Mesenteric fat pad (tissue), 1 donor: ENCODE data around the gene NOX5. TPM values are rescaled to one million over a fixed set of nuclear protein-coding genes. Genes with fewer than 3 reads are reported as not detected.
"Not testable (repeated sequence)": the region's sequence is repeated elsewhere in the genome, so short reads cannot be mapped to it uniquely, and the experiment has no call there.

ENCODE experiments used
- DNase-seq: peaks from one replicate; pipeline ENCODE4 v3.0.0-alpha.2; 2020; ENCODE audit warnings: low spot score
- total RNA-seq: library from RNA; stranded (reverse); fragmentation: NEBNext Ultra II Directional; extraction: Animal tissue kit (Norgen Biotek cat#: 25700); gene quantifications from one replicate; pipeline ENCODE4 v1.2.1, GENCODE V29; 2021
- donor health status: DM: yes; HTN: yes; CAD: no.

The NOX5 gene
- total RNA-seq, 1 donor from 2014 or later, result 0.19 TPM

DNA sequence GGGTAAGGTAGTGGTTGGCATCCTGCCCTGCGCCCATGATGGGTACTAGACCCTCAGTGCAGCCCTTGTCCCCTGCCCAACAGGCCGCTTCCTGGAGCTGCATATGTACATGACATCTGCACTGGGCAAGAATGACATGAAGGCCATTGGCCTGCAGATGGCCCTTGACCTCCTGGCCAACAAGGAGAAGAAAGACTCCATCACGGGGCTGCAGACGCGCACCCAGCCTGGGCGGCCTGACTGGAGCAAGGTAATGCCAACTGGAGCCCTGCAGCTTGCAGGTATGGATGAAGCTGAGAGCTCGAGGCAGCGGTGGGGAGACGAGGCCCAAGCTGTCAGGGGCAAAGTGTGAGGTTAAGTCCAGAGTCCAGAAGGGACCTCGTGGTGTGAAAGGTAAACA is 40.8 kb downstream of the NOX5 start:
- DNase-seq, result no peak

DNA sequence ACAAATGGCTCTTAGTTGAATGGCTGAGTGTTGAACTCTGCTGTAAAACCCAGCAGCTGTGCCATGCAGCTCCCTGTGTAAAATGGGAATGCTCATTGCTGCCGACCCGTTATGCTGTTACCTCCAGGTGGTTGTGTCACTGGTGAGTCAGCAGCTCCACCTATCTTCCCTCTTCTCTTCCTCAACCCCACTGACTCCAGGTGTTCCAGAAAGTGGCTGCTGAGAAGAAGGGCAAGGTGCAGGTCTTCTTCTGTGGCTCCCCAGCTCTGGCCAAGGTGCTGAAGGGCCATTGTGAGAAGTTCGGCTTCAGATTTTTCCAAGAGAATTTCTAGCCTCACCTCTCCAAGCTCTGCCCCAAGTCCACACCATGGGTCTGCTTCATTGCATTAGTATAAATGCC is 41.9 kb downstream of the NOX5 start:
- DNase-seq, result no peak

DNA sequence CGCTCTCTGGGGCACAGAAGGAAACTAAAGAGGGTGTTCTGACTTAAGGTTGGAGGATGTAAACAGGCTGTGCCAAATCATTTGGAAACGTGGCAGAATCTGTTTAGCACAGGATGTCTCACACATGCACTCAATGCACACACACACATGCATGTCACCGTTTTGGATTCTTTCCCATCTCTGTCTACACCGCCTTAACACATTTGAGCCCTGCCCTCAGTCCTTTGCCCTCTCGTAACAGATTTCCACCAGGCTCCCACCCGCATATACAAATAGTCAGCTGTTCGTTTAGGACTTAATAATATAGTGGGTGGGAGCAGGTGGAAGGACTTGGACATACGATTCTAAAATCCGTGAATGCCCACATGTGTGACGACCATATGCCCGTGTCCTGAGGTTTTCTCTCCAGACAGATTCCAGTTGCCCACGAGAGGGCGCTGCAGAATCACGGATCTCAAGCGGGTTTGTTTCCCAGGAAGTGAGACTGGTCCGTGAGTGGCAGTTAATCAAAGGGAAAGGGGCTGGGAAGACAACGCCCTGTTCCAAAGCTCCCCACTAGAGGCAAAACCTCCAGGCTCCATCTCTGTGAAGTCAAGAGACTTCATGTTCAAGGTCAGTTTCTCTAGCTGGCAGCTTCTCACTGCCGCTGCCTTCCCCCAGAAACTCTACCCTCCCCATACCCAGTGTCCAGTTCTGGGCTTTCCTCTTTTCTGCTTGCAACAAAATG is 44.5 kb downstream of the NOX5 start:
- no peak for DNase-seq

DNA sequence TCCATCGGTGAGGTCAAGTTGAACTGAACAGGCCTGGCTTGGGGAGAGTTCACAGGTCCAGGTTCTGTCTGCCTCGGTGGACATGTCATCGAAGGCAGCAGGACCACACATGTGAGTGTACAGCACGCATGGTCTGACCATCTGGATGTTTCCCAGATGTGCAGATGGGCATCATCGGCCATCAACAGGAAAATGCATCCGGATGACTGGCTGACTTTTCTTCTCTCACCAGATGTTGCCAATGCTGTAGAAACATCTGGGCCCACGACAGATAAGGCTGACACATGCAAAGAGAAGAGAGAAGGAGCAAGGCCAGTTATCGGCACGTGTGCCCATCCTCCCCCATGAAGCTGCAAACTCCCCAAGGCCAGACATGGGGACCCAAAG is 45.1 kb downstream of the NOX5 start:
- no peak for DNase-seq

DNA sequence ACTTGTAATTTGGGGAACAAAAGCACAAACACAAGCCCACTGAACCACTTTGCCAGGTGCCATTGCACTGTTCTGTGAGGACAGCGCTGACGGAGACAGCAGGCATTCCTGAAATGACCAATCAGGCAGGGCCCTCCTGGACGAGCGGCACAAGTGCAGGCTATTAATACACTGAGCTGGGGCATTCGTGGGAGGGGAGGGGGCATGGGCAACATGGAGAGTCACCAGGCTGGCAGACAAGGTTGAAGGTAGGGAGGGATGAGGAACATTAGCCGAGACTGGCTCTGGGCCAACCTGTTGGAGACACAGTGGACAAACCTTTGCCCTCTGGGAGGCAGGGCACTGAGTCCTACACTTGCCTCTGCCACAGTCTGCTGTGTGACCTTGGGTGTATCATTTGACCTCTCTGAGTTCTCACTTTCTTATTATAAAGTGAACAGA is 45.6 kb downstream of the NOX5 start:
- no peak for DNase-seq

DNA sequence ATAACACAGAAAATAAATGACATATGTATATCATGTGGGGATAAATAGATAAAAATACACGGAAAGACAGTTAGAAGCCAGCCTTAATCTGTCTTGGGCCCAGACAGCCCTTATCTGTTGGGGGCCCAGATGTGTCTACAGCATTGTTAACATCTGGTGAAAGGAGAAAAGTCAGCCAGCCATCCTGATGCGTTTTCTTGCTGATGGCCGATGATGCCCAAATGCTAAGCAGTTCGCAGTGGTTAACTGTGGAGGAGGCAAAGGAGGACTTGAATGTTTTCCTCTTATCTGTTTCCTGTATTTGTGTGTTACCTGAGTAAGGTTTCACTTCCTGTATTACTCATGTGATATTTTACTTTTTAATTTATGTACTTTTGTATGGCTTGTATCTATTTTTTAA is 46.2 kb downstream of the NOX5 start:
- DNase-seq, result no peak

DNA sequence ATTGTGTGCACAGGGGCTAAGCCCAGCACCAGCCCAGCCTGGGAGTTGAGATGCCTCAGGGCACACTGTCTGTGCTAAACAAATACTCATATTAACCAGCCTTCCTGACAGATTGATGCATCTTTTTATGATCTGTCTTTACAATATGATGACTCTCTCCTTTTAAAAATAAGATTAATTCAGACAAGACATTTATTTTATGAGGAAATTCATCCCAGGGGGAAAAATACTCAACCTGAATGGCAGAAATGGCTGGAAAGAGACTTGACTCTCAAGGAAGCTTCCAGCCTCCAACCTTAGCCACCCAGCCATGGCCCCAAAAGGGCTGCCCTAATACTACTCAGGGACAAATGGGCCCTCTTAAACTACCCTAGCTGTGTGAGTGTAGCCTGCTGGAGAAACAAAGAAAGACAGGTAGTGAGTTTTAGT is 46.9 kb downstream of the NOX5 start:
- no peak for DNase-seq

DNA sequence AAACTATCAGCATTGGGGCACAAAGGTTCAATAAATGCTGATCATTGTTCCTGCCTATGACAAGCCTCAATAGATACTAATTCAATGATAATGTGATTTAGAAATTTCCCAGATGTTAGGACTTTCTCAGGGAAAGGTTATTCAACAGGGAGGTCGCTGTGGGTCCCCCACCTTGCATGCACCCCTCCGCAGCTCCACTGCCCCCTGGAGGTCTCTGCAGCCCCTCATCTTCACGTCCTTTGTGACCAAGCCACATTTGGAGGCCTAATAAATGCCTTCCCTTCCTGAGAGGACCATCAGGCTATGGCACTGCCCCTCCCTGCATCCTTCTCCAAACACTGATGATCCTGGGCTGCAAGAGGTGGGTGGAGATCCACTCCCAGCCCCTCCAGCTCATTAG is 50.2 kb downstream of the NOX5 start:
- no peak for DNase-seq

DNA sequence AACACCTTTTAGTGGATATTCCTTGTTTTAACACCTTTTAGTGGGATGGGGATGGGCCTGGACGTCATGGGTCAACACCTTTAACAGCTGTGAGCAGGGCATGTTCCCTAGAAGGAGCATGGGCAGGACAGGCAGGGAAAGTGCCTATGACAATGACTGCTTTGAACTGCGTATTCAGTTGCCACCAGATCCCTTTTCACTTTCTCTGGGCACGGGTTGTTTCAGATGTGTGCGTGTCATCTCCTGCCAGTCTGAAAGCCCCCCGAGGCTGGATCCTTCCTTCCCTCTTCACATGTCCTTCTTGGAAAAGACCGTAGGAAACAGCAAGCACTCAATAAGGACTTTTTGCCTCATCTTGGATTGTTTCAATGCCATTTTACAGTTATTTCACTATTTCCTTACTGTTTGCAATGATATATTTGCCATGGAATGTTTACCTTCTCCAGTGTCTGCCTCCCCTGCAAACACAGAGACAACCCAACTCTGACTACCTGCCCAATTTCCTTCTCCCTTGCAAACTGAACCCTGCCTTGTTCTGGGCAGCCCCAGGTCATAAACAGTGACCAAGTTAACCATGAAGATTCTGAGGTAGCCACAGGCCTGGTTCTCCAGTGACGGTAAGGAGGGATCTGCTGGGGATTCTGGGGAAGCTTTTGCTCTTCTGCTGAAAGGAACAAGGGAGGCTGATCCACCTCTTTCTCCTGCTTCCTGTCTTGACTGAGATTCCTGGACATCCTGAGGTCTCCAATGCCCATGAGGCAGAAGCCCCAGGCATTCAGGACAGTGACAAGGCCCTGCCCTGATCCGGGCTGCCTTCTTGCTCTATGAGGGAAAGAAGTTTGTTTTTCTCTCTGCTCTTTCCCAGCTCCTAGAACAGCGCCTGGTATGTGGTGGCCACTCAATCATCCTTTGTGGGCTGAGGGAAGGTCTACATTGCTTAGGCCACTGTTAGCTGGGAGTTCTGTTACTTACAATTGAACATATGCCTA is 51.8 kb downstream of the NOX5 start:
- DNase-seq, result no peak

DNA sequence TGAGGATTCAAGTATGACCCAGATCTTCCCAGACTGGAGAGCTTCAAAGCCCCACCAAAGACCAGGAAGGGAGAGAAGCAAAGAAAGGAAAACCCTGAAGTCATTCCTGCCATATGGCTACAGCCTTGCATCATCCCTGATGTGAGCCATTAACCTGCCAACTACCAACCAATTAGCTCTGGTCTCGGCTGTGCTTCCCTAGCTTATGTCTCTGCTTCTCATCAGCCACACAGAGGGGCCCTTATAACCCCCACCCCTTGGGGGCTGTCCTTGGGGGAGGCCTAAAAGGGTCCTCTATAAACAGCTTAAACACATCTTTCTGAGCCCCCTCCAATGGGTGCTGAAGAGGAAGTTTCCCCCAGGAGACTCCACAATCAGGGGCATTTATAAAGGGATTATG is 52.8 kb downstream of the NOX5 start:
- no peak for DNase-seq

DNA sequence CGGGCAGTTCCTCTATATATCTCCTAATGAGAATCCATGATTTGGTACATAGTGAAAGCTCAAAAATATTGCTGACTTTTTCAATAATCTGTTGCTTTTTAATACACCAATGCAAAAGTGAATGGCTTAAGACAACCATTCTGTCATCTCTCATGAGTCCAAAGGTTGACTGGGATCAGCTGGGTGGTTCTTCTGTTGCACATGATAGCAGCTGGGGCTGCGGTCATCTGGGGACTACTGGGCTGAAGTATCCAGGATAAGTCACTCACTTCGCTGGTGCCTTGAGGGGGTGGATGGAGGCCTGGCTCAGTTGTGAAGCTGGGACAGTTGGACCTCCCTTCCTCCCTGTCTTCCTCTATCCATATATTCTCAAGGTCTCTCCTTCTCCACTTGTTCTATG is 53.7 kb downstream of the NOX5 start:
- DNase-seq, result no peak

DNA sequence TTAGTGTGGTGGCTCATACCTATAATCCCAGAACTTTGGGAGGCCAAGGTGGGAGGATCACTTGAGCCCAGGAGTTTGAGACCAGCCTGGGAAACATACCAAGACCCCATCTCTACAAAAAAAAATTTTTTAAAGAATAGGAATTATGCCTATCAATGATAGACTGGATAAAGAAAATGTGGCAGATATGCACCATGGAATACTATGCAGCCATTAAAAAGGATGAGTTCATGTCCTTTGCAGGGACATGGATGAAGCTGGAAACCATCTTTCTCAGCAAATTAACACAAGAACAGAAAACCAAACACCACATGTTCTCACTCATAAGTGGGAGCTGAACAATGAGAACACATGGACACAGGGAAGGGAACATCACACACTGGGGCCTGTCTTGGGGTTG is 54.8 kb downstream of the NOX5 start:
- DNase-seq, result not testable (repeated sequence)

DNA sequence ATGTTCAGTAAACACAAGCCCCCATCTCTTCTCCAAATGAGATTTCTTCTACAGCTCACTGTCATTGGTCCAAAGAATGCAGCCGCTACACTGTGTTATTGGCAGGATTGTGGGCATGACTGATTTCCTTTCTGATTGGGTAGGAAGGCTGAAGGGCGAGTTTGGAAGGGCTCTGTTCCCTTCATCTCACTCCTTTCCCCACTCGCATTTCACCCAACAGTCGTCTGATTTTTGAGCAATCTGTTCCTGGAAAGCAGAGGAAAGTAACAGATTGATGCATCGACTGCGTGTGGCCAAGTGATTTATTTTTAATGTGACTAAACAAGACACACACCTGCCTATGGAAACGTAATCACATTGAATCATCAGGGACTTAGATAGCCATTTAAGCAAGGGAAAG is 55.5 kb downstream of the NOX5 start:
- no peak for DNase-seq

DNA sequence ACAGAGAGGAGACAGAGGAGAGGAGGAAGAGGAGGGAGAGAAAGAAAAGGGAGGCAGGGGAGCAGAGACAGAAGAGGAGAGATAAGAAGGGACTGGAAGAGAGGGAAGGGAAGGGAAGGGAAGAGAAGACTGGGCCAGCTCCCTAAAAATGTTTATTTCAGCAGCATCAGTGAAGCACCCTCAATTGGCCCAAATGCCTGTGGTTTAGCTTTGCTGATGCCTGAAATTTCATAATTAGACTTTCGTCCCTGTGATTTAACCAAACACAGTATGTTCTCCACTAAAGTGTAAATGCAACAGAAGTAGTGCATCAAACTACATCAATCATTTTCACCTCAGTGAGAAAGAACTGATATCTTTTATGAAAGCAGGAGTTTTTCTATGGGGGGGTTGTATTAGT is 55.9 kb downstream of the NOX5 start:
- DNase-seq, result no peak

DNA sequence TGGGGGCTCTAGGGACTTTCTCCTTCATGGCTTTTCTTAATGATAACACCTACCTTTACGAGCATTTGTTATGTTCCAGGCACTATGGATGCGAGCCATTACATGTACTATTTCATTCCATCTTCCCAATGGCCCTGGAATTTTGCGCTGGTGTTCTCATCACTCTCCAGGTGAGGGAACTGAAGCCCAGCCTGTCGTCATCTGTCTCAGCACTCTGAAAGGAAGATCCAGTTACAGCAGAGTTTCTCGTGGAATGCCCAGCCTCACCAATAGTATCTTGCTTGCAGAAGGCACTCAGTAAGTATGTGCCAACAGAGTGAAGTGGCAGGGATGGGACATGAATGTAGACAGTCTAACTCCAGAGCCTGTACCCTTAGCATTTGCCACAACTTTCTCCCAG is 56.8 kb downstream of the NOX5 start:
- peak; percentile 20 for DNase-seq

DNA sequence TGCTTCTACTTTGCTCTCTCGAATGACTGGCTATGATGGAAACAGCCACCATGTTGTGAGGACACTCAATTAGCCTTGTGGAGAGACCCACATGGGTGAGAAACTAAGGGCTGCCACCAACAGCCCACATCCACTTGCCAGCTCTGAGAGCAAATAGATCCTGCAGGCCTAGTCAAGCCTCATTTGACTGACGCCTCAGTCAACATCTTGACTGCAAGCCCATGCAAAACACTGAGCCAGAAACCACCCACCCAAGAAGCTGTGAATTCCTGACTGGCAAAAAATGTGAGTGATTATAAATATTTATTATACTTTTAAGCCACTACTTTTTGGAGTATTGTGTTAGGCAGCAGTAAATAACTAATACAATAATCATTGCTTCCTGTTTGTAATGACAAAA is 58.4 kb downstream of the NOX5 start:
- DNase-seq, result peak; percentile 14

DNA sequence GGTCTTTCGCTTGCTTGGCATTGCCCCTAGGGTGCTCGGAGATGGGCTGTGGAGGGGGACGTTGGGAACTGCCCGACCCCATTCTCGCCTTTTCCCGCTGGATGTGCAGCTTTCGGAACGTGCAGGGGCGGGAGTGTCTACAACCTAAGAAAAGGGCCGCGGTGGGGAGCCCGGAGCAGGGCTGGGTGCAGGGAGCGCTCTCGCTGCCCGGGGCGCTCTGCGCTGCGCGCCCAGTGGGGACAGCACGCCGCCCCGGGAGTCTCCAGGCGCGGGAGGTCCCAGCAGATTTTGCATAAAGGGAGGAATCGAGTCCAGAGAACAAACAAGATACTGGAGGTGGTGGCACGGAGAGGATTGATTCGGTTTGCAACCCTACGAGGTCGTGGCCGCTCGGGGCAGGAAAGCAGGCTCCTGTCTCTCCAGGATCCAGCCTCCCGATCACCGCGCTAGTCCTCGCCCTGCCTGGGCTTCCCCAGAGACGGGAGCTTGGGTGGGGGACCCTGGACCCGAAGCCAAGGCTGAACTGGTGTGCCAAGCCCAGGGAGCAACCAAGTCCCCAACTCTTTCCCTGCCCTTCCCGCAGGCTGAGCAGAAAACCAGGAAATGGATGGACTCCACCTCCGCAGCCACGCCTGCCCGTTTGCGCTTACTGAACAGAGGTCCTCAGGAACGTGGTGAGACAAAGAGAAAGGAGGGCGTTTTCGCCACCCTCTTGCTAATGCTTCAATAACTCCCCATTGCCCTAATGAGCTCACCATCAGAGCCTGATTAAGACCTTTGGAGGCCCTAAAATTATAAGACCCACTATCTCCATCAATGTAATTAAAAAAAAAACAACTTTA is 59.7 kb downstream of the NOX5 start:
- DNase-seq, result peak; percentile 88

DNA sequence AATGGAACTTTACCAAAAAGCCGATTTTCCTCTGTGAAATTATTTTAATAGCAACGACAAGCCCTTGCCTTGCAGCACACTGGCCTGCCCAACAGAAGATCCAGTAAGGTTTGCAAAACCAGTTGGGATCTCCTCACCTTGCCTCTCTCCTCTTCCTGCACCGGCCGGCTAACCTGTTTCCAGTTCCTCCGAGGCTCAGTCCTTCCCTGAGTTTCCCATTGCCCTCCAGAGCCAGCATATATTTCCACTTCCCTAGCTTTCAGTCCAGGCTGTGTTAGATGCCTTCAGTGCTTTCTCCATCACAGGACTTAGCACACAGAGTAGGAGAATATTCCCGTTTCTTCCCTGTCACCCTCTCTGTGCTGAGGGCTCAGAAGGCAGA is 60.3 kb downstream of the NOX5 start:
- DNase-seq, result peak; percentile 28

DNA sequence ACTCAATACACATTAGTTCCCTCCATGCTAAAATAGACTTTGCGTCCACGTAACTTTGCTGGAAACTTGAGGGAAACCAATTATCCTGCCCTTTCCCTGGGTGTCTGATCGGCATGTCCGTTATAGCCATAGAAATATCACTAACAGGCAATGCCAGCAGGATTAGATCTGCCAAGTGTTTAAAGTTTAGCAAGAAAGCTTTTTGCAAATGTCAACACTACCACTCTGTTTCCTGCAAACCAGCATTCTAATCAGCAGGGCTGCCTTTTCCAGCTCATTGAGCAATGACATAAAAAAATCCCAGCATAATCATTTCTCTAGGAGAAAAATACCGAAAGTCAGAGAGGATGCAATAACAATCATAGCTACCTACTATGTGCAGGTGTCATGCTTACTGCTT is 60.9 kb downstream of the NOX5 start:
- no peak for DNase-seq

DNA sequence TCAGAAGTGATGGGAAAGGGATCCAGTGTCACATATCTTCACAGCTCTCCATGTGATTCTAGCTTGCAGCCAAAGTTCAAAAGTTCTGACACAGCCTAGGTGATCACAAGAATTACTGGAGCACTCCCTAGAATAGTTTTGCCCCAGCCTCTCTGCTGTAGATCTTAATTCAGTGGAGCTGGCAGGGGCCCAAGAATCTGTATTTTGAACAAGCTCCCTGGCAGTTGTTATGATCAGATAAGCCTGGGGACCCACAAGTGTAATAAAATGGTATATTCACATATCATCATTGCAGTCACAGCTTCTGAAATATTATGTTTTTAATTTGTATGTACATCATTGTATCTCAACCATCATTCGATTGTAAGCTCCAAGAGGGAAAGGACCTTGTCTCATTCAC is 62.3 kb downstream of the NOX5 start:
- DNase-seq, result peak; percentile 2

DNA sequence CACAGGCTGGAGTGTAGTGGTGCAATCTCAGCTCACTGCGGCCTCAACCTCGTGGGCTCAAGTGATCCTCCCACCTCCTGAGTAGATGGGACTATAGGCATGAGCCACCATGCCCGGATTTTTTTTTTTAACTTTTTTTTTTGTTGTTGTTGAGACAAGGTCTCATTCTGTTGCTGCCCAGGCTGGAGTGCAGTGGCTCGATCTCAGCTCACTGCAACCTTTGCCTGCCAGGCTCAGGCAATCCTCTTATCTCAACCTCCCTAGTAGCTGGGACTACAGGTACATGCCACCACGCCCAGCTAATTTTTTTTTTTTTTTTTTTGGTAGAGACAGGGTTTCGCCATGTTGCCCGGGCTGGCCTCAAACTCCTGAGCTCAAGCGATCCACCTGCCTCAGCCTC is 64.1 kb downstream of the NOX5 start:
- DNase-seq, result no peak
